ENCODE measurements around the gene ORMDL2.
"Not testable (repeated sequence)": the region's sequence is repeated elsewhere in the genome, so short reads cannot be mapped to it uniquely, and the experiment has no call there.

ORMDL2 gene

GRCh38 chr12:55852740-55853139, 34.9 kb downstream of the ORMDL2 start:
- no peak for DNase-seq (ENCODE audit: low read depth)

GRCh38 chr12:55861396-55861795, 43.6 kb downstream of the ORMDL2 start:
- no peak for DNase-seq (ENCODE audit: low read depth)

- no peak for DNase-seq (ENCODE audit: low read depth)
These were observed 44.0 kb downstream of the ORMDL2 start for GRCh38 chr12:55861871-55862270.

GRCh38 chr12:55862286-55862685, 44.4 kb downstream of the ORMDL2 start:
- DNase-seq (ENCODE audit: low read depth): no peak

GRCh38 chr12:55862931-55863330, 45.1 kb downstream of the ORMDL2 start:
- DNase-seq (ENCODE audit: low read depth): not testable (repeated sequence)

GRCh38 chr12:55865327-55865726, 47.5 kb downstream of the ORMDL2 start:
- no peak for DNase-seq (ENCODE audit: low read depth)

GRCh38 chr12:55866454-55867004, 48.7 kb downstream of the ORMDL2 start:
- not testable (repeated sequence) for DNase-seq (ENCODE audit: low read depth)
